GM21529 (cell line): ENCODE measurements around the gene ERICH6.

Experiments used
- ATAC-seq: cut with Tn5 transposase; IDR thresholded peaks from one replicate; pipeline ENCODE4 v1.9.1; 2021; ENCODE audit not compliant: unreplicated experiment

Gene ERICH6

DNA sequence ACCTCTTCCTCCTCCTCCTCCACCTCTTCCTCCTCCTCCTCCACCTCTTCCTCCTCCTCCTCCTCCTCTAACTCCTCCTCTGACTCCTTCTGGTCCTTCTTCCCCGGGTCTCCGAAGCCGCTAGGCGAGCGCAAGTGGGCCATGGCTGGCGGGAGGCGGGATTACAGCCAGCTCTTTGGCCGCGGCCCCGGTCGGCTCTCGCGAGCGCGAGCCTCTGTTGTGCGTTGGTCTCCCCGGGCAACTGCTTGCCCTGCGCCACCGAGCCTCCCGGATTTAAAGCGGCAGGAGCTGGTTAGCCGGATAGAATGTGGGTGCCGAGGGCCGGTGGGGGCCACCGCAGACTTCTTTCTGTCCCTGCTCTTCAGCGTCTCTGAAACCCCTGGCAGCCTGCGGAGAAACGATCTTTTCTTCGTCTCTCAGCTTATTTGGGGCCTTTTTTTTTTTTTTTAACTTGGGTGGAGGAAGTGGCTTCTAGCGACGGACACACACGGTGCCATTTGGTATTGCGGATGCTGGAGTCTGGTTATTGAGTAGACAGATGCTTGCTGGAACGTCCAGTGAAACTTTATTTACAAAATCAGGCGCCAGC is at the start of gene ERICH6:
ERICH6 (minus strand) TSS at position 165 of the 589 bp plus-strand sequence; CDS start at position 143, 22 bp downstream.
- ATAC-seq, result peak; percentile 99

DNA sequence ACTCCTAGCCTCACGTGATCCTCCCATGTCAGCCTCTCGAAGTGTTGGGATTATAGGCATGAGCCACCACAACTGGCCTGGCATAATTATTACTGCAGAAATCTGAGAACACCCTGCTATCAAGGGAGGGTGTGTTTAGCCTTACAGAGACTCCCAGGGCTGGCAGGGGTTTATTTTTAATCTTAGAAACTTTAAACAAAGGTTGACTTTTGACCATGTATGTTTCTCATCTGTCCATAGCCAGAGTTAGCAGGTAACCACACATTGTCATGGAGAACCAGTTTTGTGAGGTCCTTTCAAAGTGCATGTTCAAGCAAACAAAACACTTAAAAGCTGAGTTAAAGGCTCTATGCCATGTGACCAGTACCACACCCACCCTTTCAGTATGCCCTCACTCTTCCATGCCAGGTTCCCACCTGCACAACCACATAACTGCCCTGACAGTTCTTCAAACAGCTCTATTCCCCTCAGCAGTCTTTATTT is 48.1 kb upstream of the ERICH6 start:
- ATAC-seq, result no peak

DNA sequence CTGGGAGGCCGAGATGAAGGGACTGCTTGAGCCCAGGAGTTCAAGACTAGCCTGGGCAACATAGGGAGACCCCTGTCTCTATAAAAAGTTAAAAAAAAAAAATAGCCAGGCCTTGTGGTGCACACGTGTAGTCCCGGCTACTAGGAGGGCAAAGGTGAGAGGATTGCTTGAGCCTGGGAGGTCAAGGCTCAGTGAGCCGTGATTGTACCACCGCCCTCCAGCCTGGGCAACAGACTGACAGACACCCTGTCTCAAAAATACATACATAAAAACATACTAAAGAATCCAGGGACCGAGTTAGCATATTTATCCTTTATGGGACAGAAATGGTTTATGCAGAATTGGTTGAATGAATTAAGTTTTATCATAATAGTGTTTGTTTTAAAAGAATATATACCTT is 45.5 kb upstream of the ERICH6 start:
- ATAC-seq, result no peak

DNA sequence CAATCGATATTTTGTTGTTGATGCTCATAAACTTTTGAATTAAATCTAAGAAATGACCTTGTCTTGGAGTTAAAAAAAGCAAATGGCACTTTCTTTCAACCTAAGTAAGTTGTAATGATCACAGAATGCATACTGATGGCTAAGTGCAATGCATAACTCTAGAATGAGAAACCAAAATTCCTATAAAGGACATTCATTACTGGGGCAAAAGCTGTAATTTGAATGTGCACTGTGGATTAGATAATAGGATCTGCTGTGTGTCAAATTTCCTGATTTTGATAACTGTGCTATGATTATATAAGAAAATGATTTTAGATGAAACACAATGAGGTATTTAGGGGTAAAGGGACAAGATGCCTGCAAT is 44.9 kb upstream of the ERICH6 start:
- ATAC-seq, result no peak

DNA sequence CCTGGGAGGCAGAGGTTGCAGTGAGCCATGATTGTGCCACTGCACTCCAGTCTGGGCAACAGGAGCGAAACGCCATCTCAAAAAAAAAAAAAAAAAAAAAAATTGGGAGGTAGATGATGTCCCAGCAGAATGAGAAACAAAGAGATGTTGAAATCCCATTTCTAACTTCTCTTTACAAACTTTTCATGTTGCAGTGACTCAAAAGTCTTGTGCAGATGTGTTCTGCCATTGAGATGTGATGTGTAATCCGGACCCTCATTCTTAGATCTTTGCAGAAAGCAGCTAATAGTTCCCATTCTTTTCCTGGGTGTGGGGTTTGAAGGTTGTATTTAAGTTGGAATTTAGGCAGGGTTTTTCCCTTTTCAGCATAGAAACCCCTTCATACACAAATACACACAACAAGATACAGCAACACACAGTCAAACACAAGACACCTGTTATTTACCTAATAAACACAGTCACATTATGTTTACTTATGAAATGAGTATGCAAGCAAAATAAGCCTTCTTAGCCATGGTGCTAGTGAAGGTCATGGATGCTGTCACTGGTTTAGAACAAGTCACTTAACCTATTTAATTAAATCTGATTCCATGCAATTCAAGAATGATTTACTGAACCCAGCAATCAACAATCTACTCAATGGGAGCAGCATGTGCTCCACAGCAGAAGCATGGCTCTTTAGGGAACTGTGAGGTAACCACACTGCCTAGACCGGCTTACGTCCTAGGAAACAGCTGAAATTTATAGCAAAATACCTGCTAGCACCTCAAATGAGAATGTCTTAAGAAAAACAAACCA is 44.4 kb upstream of the ERICH6 start:
- ATAC-seq, result no peak

DNA sequence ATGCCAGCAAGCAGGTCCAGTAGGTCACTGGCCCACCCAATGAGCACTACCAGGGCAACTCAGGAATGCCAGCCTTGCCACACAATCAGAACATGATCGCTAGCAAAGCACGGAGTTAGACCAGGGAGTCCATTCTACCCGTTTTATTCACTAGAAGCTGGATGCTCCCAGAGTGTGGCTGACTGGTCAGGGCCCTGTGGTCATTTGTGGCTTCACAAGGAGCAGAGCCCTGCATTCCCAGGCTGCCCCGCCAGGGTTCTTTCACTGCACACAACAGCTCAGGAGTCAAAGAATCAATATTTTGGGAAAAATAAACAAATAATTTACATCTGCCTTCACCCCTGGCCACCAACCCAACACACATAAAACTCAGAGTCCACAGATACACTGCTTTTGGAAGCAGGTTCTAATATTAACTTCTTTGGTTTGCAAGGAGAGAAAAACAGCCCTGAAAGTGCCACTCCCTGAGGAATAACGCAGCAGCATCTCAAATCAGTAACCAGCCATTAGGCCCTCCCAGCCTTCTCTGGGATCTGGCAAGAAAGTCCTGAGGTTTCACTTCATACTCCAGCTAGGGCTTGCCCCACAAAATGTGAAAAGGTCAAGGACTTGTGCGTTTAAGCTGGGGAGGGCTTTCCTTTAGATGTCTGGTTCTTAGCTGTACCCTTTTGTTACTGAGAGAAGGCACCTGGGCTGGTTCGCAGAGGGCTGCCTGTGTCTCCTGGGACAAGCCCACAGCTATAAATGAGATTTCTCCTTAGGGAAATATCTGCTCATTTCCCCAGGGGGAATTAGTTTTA is 43.3 kb upstream of the ERICH6 start:
- no peak for ATAC-seq

DNA sequence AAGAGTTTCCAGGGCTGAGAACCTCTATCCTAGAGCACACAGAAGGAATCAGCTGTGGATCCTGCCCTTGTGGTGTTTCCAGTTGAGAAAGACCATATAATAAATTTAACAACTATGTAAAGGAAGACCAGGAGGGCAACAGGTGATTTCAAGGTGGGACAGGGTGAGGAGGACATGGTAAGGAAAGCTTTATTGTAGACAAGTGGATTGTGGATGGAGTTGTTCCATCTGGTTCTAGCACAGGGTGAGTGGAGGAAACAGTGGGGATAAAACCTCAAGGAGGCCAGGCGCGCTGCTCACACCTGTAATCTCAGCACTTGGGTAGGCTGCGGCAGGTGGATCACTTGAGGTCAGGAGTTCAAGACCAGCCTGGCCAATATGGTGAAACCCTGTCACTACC is 42.1 kb upstream of the ERICH6 start:
- no peak for ATAC-seq

DNA sequence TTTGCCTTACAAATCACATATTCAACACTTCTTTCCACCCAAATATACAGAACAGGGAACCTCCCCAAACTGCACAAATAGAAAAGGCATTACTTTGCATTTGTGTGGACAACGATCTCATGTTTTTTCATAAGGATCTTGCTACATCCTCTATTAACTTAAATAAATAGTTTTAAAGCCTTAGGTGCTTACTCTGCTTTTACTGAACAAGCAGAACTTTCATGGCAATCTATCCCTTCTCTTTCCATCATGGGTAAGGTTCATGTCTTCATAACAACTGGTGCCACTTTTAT is 41.1 kb upstream of the ERICH6 start:
- ATAC-seq, result no peak

DNA sequence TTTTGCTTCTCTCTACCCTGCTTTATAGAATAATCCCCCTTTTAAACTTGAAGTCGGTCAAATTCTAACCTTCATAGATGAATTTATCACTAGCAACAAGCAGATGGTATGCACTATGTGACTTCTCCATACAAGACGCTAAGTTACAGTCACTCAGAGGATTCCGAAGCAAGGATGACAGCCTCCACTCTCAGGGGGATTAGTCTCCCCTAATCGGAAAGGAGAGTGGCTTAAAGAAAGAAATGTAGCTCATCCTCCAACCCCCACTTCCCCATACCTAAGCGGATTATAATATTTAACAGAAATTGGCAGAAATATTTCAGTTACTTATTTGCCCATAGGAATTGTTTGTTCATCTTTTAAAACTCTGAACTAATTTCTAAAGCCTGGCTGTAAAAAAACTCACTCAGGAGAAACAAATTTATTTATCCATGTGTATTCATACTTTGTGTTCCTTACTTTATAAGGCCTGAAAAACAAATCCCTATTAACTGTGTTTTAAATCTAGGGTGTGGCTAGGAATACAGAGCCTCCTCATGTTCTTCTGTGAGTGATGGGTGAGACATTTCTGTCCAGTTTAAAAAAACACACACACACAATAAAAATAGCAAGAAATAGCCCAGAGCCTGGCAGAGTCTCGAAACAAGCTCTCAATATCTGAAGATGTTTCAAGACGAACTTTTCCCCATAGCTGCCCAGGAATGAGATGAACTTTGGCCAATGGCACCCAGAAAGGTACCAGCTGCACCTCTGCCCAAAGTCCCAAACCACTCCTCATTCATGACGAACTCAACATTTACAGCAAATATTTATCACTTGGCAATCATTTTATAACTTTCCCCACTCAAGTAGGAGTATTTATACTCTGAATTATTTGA is 40.6 kb upstream of the ERICH6 start:
- ATAC-seq, result no peak

DNA sequence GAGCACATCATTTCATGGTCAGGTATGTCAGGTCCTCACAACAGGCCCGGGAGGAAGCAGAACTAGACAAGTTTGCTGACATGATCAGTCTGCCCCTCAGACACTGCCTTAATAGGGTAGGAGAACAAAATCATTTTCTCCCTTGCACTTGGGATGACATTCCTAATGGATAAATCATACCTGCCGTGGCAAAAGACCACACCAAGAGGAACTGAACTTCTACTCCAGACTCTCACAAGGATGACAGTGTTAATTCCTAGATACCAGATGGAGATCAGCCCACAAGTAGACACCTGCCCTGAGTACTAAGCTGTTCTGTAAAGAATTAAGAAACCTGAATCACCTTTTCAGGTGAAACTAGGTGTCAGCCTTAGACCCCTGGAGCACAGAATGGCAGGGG is 39.8 kb upstream of the ERICH6 start:
- ATAC-seq, result no peak

DNA sequence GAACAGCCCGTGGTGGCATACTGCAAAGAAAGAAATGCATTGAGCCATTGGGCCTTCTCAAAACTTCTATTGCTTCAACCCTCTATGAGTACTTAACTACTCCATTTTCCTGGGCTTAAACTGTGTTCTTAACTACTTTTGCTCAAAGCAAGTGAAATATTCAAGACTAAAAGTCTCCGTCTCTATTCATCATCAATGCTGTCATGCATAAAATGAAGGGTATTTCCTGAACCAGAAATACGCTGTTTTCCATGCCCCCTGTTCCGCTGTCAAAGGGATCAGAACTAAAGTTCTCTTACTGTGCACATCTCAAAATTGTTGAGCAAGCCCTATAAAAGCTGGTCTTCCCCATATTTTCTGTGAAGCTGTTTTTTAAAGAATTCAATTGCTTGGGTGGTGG is 39.0 kb upstream of the ERICH6 start:
- ATAC-seq, result no peak

DNA sequence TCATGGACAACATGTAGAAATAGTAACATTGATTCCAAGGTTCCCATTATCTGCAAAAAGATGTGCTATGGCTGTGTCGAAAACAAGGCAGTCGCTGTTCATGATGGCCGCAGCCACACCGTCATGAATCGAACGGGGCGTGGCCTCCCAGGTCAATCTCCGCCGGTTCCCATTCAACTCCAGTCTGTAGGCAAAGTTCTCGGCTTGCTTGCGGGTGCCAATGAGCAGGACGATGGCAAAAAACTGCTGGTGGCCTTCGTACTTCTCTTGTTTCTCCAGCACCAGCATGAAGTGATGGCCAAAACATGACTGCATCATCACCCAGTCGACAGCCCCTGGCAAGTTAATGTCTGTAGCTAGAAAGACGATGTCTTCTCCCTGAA is 38.4 kb upstream of the ERICH6 start:
- ATAC-seq, result no peak

DNA sequence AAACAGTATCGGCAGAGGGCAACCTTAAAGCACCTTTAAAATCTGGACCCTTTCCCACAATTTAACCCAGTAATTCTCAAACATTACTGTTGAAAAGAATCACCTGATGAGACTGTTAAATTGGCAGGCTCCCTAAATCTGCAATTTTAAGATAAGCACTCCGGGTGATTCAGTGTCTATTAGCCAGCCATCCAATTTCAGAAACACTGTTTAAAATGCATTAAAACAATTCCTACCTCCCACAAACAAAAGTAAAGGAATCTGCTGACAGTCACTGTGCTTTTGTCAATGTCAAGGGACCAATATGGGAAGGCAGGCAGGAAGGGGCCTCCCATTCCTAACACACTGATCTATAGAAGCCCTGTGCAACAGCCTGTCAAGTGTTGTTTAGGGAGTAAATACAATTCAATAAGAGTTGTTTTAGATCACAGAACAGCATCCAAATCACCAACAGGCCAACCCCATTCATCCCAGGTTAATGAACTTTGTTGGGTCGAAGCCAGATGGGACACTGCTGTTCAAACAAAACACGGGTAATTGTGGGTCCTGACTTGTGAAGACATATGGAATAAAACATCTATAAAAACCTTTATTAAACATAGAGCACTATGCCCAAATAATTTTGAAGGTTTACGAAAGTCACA is 37.9 kb upstream of the ERICH6 start:
- no peak for ATAC-seq

DNA sequence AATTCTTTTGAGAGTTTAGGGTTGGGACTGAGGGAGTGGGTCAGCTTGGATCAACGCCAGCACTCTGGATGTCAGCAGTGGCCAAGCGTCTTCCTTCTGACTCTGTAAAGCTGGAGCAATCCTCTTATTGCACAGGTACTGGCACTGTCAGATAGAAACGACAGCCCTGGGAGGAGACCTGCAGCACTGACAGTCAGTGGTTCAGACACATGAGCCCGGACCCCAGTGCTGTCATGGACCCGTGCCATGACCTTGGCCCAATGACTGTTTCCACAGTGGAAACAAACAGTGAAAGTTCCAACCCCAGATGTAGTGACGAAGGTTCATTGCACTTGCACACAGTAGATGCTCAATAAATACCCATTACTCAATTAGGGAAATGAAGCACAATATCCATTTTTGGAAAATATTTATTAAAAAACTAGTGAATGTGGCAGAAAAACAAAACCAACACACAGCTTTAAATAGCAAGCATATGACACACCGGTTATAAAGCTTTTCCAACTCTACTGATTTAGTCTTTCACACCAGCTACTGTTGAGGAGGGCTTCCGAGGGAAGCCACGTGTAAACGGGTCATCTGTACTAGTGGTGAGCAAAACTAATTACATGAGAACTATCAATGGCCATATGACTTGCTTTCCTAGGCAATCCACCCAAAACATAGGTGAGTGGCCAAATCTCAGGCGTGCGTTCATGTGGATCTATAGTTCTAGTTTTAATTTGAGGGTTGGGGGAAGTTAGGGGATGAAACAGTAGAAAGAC is 37.2 kb upstream of the ERICH6 start:
- no peak for ATAC-seq

DNA sequence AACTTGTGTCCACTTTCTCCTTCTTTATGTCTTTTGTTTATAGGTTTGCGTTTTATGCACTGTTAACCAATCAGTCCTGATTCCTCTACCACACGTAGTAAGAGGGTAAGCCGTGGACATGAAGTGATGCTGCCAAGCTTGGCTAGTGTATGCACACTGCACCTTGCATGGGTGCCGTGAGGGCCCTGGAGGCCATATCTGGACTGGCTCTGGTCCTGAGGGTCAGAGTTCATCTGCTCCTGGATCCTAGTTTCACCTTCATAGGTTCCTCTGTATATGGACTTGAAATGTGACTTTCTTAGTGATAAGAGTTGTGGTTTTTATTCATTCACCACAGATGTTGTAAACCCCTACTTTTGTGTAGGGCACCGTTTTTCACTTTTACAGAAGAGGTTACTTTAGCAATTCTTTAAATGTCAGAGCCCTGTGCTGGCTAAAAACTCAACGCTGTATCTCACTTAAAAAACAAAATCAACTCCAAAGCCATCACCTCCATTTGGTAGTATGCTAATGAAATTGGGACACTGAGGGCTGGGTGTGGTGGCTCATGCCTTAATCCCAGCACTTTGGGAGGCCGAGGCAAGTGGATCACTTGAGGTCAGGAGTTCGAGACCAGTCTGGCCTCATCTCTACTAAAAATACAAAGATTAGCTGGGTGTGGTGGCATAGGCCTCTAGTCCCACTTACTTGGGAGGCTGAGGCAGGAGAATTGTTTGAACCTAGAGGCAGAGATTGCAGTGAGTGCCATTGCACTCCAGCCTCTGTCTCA is 36.3 kb upstream of the ERICH6 start:
- peak; percentile 31 for ATAC-seq

DNA sequence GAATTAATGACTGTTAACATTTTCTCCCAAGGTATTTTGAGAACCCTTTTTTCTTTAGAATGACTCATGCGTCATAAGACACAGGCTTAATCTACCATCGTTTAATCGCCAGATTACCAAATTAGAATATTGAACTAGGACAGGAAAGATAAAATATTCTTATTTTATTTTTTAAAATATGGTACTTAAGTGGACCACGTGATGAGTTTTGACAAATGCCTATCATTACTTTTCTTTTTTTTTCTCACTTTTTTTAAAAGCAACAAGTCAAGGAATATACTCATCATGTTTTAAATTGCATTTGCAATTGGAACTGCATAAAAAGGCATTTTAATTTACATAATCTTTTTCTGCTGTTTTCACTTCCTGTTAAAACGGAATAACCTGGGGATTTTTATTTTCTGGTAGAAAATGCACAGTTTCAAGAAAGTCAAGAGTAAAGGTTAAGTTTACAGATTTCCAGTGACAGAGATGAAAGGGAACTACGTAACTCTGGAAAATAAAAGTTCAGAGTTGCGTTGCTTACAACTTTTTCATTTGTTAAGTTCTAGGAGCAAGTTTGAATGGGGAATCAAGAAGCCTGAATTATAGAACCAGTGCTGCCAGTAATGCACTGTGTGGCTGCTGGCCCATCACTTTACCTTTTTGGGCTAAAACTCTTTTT is 35.6 kb upstream of the ERICH6 start:
- ATAC-seq, result peak; percentile 45

DNA sequence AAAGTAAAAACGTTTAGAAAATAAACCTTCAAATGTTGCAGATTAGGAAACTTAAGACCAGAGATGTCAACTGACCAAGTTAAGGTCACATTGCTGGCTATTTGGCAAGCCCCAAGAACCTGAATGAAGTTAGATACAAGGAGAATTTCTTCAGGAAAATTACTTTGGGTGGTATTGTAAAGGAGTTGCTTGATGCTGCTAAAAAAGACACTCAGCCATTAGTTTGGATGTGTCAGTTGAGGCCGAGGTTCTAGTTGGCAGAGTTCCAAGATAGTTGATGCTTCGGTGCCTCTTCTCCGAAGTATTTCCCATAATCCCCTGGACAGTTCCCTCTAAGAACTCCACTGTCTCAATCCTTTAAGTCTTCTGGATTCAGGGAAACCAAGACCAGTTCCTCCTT is 35.0 kb upstream of the ERICH6 start:
- ATAC-seq, result no peak

DNA sequence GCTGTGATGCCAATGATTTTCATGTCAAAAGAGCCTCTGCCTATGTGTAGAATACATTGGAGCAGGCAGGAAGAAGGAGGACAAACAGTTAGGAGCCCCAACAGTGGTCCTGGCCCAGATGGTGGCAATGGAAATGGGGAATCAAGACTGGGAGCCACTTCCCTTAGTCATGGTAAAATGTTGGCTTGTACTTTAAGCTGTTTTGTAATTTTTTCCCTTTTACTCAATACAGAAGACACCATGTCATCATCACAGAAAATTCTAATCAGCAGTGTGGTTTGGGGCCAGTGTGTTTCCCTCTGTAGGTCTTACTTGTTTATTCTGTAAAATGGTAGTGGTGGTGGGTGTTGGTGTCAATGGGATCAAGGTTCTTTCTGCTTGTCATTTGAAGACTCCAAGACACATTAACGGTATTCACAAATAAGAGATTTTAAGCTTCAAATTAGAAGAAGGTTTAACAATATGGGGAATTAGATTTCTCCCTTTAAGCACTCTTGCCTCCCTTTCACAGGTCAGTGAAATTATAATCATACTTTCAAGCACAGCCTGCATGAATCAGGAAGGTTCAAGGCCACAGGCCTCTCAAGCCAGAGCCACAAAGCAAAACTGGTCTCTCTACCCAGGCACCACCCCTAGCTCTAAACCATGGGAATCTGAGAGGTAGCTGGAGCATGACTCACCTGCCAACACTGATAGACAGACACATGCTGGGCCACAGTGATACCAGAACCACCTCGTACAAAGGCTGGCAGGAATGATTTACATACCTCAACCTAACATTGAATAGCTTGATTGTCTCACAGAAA is 34.4 kb upstream of the ERICH6 start:
- peak; percentile 45 for ATAC-seq
